Heart right ventricle (tissue), 16 donors: Measurements from ENCODE around the gene ALK. TPM values are rescaled to one million over a fixed set of nuclear protein-coding genes. Genes with fewer than 3 reads are reported as not detected.

ENCODE experiments used
- ATAC-seq, 8 donors: fragments of 200-7000 bp; cut with Tn5 transposase; one replicate each; pipeline ENCODE4 v1.9.1; 2020; ENCODE audit warnings: mild to moderate bottlenecking in 8 of 8, moderate library complexity in 8 of 8, moderate number of reproducible peaks in 1 of 8
- DNase-seq, 2 donors: peaks; one replicate each; pipeline ENCODE4 v3.0.0-alpha.2; 2020
- H3K27ac ChIP-seq, 10 donors: fragments of 200-600 bp; sonication (generic) in 2 of 10; one replicate each; pipeline versions ENCODE4 v1.5.0 to v1.8.0; 2020 to 2022; ENCODE audit warnings: mild to moderate bottlenecking in 3 of 10
- H3K27me3 ChIP-seq, 7 donors: fragments of 200-600 bp; one replicate each; pipeline ENCODE4 v1.8.0; 2021 to 2022; ENCODE audit warnings: mild to moderate bottlenecking in 2 of 7
- H3K36me3 ChIP-seq, 9 donors: fragments of 200-600 bp; sonication (generic) in 1 of 9; one replicate each; pipeline versions ENCODE4 v1.5.0 to v1.8.0; 2020 to 2022; ENCODE audit warnings: mild to moderate bottlenecking in 2 of 9
- H3K4me1 ChIP-seq, 9 donors: fragments of 200-600 bp; sonication (generic) in 1 of 9; one replicate each; pipeline versions ENCODE4 v1.5.0 to v1.8.0; 2020 to 2022; ENCODE audit warnings: mild to moderate bottlenecking in 4 of 9
- H3K4me3 ChIP-seq, 10 donors: fragments of 200-600 bp; sonication (generic) in 2 of 10; one replicate each; pipeline versions ENCODE4 v1.5.0 to v1.8.0; 2020 to 2022; ENCODE audit warnings: mild to moderate bottlenecking in 7 of 10, moderate library complexity in 2 of 10
- H3K9me3 ChIP-seq, 11 donors: fragments of 200-600 bp in 10 of 11; sonication (generic) in 2 of 11; one replicate each; pipeline versions ENCODE4 v1.5.0 to v1.8.0; 2013 to 2022; ENCODE audit warnings: mild to moderate bottlenecking in 2 of 11, control low read depth in 1 of 11, moderate library complexity in 1 of 11
- CTCF ChIP-seq, 9 donors: fragments of 200-600 bp; sonication (generic) in 2 of 9; IDR thresholded peaks; one replicate each; pipeline versions ENCODE4 v1.5.0 to v1.8.0; 2021 to 2022; ENCODE audit warnings: antibody characterized with exemption in 9 of 9, mild to moderate bottlenecking in 5 of 9, moderate library complexity in 1 of 9
- WGBS, 2 donors: extraction: QIAGEN DNeasy Blood & Tissue Kit; methylation state at CpG; one replicate each; pipeline ENCODE4 v1.1.7; 2013; ENCODE audit warnings: inconsistent platforms in 1 of 2; 5-methylcytosine and 5-hydroxymethylcytosine counted together
- intact Hi-C, 10 donors: fragments of 100-400 bp; cut with DNase I; formaldehyde crosslinking; loops; one replicate each; pipeline versions ENCODE4 v1.11.1 to v1.14.2; 2022
- polyA plus RNA-seq, 2 donors: library from polyadenylated mRNA; stranded (reverse); fragments of 200-250 nt; gene quantifications; one replicate each; pipeline ENCODE4 v1.2.3, GENCODE V29; 2013
- total RNA-seq, 10 donors: library from RNA; stranded (reverse); fragmentation: NEBNext Ultra II Directional in 3 of 10; extraction: Animal tissue kit (Norgen Biotek cat#: 25700) in 3 of 10; gene quantifications; one replicate each; pipeline versions ENCODE4 v1.2.1 to v1.2.4, GENCODE V29; 2021 to 2023
- donor health status: Arrhythmogenic right ventricular cardiomyopathy.
- donor health status: ischemic (EF 13 %, LVEDD 7.1; RV severe dilation, severe dysfunction).
- donor health status: healthy with polysubstance abuse.
- donor health status: DM: no; HTN: yes; CAD: no.
- donor health status: DM: no; HTN: no; CAD: no.
- donor health status: ischemic (EF 25% LVEDD 6.9; RV normal size, moderate dysfunction).
- donor health status: ischemic (EF 25% LVEDD 5.7; RV mildly dilated, moderate dysfunction).
- donor health status: healthy.
- donor health status: DM: yes; HTN: yes; CAD: no.
- donor health status: Ischemic cardiomyopathy.
- donor health status: ischemic (EF 35%, LVEDD 5.7; RV mildly dilated, moderate dysfunction).
- donor health status: nonischemic (EF 11% LVEDD 7.7; RV severe dilation, severe dysfunction).
- donor health status: DM: yes; HTN: yes; CAD: no.
- donor health status: PGD.
- donor health status: ischemic (EF 29% LVEDD 5.4; RV normal size, mild dysfunction).
- donor health status: nonischemic (EF 23%, LVEDD 6.1; RV moderate dilation, normal function).

The ALK gene
- total and polyA plus RNA-seq, 12 donors = 0.01 to 0.24 (median 0.08) TPM; not detected in 7

GRCh38 chr2:29786361-29786760, 135.0 kb downstream of the ALK start:
- H3K27me3 ChIP-seq = peaks cover 0 to 33% (median 4%) of the 10 kb centered on the region in 7 donors
- 65 to 67% methylated on average over 5 of the region's 5 CpGs for WGBS, 2 donors

DNA sequence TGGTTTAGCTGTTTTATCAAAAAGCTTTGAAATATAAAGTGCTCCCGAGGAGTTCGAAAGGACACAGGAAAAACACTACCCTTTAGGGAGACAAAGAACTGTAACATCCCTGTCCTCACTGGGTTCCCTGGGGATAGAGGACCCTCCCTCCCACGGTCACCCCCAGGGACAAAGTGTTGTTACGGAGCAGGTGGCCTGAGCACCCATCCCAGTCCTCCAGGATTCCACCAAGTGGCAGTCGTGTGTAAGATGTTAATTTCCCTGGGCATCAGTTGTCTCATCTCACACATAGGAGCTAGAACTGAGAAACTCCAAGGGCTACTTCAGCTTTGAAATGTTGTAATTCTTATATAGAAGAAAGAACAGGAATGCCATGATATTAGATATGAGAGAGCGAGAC, 137.7 kb downstream of the ALK start:
- H3K27me3 ChIP-seq = peaks cover 0 to 33% (median 4%) of the 10 kb centered on the region in 7 donors
- ATAC-seq (no peak), DNase-seq (no peak)
- no peak for TF ChIP-seq CTCF (IDR thresholded peaks at IDR 0.05)
- no peaks in the 10 kb centered on the region for H3K4me1 ChIP-seq
- H3K36me3 ChIP-seq = no peaks in the 10 kb centered on the region
- H3K9me3 ChIP-seq = no peaks in the 10 kb centered on the region
- H3K4me3 ChIP-seq = no peak overlapping the region
- intact Hi-C loops = no loop called here
- 68 to 81% methylated on average over 6 of the region's 6 CpGs for WGBS, 2 donors
- H3K27ac ChIP-seq = no peak overlapping the region

More at GRCh38 chr2:29786361-29786760, 135.0 kb downstream of the ALK start:
- intact Hi-C loops = no loop called here
- no peak overlapping the region for H3K27ac ChIP-seq
- H3K36me3 ChIP-seq = no peaks in the 10 kb centered on the region
- TF ChIP-seq CTCF (IDR thresholded peaks at IDR 0.05) = no peak
- H3K4me3 ChIP-seq = no peak overlapping the region
- DNase-seq = no peak
- ATAC-seq = no peak
- no peaks in the 10 kb centered on the region for H3K4me1 ChIP-seq
- peaks cover 0 to 4% (median 0%) of the 10 kb centered on the region in 11 donors for H3K9me3 ChIP-seq

DNA sequence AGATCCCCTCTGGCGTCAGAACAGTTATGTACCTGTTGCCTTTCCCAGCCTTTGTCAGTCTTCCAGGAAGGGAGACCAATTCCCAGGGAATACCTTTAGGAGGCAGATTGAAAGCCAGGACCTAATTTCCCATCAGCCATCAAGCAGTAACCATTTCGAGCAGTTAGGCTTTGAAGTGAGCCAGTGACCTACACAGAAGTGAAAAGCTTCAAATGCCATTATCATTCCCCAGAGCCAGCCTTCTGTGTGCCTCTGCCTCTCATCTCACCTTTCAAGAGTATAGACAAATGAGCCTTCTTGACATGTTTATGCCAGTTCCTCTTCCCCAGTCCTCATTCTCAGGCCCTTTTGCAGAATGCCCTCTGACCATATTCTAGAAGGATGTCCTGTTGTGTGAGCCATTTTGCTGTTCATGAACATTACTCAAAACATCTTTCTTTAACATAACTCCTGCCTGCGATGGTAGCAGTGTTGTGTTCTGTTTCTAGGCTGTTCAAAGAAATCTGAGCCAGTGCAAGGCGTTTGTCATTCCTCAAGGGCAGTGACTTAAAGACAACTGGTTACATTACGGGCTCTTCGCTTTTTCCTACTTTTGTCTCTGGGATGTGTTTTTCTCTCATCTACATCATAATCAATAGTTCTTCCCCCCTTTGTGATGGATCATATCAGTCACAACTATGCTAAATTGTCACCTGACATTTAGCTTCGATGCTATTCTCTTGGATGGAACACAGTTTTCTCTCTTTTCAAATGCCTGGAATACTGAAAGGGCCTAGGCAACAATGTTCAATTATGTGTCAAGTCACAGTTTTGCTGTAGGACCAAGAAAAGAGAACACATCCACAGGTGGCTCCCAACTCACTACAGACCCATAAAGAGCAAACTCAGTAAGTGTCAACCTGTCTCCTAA, 138.6 kb downstream of the ALK start:
- WGBS, 2 donors = 77% methylated on average over 7 of the region's 7 CpGs
- no peak for TF ChIP-seq CTCF (IDR thresholded peaks at IDR 0.05)
- Histone ChIP-seq H3K4me1 (no peaks in the 10 kb centered on the region), H3K4me3 (no peak overlapping the region), H3K9me3 (no peaks in the 10 kb centered on the region), H3K36me3 (no peaks in the 10 kb centered on the region), H3K27ac (no peak overlapping the region), H3K27me3 (peaks cover 0 to 27% (median 4%) of the 10 kb centered on the region in 7 donors)
- DNase-seq = no peak
- intact Hi-C loops = no loop called here
- no peak for ATAC-seq

DNA sequence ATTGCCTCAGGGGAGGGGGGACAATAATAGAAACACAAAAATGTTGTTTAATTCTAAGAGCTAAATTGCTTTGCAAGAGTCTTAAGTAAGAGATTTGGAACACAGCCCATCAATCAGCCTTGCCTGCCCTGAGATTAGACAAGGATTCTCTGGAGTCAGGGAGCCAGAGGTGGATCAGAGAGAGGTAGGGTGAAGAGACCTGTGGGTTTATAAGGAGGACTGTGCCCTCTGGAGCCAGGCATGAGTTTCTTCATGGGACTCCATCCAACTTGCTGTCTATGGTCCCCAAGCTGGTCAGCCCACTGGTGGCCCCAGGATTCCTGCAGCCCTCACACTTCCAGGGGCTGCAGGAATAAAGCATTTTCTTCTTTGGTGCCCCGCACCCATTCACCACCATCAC, 139.3 kb downstream of the ALK start:
- intact Hi-C loops = no loop called here
- Histone ChIP-seq H3K27ac (no peak overlapping the region), H3K4me3 (no peak overlapping the region), H3K4me1 (no peaks in the 10 kb centered on the region), H3K9me3 (no peaks in the 10 kb centered on the region), H3K36me3 (no peaks in the 10 kb centered on the region), H3K27me3 (peaks cover 0 to 24% (median 7%) of the 10 kb centered on the region in 7 donors)
- no peak for ATAC-seq
- 70 to 93% methylated on average over 1 of the region's 1 CpG for WGBS, 2 donors
- no peak for TF ChIP-seq CTCF (IDR thresholded peaks at IDR 0.05)
- DNase-seq = no peak
